Measurements from ENCODE around the gene PADI3. TPM values are rescaled to one million over a fixed set of nuclear protein-coding genes. Genes with fewer than 3 reads are reported as not detected.

The PADI3 gene
- polyA plus RNA-seq, 12 donors, result 0.05 to 0.17 TPM; not detected in 10

Other genes with a start within 250 kb of the PADI3 start
- 10 to 100 TPM in 11 of 12 donors, not detected in 1; 11.8 to 36.6 (median 17.3) TPM for gene ATP13A2, start 237.2 kb upstream of the PADI3 start, polyA plus RNA-seq (ENCODE audit: insufficient read length in 12 of 12)
- gene SDHB, start 195.1 kb upstream of the PADI3 start, polyA plus RNA-seq (ENCODE audit: insufficient read length in 12 of 12), result 100 to 1,000 TPM in 9 of 12 donors, 10 to 100 TPM in 2, not detected in 1; 67.4 to 139 (median 122) TPM
- gene PADI2, start 129.6 kb upstream of the PADI3 start, polyA plus RNA-seq (ENCODE audit: insufficient read length in 12 of 12), result 100 to 1,000 TPM in 5 of 12 donors, 10 to 100 TPM in 7; 28.1 to 807 (median 91.2) TPM
- under 1 TPM in 10 of 12 donors, not detected in 2; 0.15 to 0.76 (median 0.35) TPM for gene PADI1, start 44.0 kb upstream of the PADI3 start, polyA plus RNA-seq (ENCODE audit: insufficient read length in 12 of 12)
- 1 to 10 TPM in 1 of 12 donors, under 1 TPM in 9, not detected in 2; 0.16 to 5.1 (median 0.49) TPM for gene PADI4, start 59.1 kb downstream of the PADI3 start, polyA plus RNA-seq (ENCODE audit: insufficient read length in 12 of 12)
- gene PADI6, start 123.1 kb downstream of the PADI3 start, polyA plus RNA-seq (ENCODE audit: insufficient read length in 12 of 12), result not detected
- gene RCC2, start 190.6 kb downstream of the PADI3 start, polyA plus RNA-seq (ENCODE audit: insufficient read length in 12 of 12), result 10 to 100 TPM in 11 of 12 donors, not detected in 1; 26.9 to 64.3 (median 37.0) TPM

Measured in muscle of arm (tissue), 12 donors.